SH-SY5Y (cell line): ENCODE measurements around the gene FBN1.

Experiments
- GATA2 ChIP-seq: IDR thresholded peaks from 2 replicates; pipeline ENCODE4 v1.6.1; 2011; ENCODE audit warnings: mild to moderate bottlenecking, low read depth, low read length
- GATA3 ChIP-seq: IDR thresholded peaks from 2 replicates; pipeline ENCODE4 v1.6.1; 2011; ENCODE audit warnings: low read depth, mild to moderate bottlenecking, low read length, moderate library complexity

- TF ChIP-seq GATA2 (no peak), GATA3 (no peak)
Observed at GRCh38 chr15:48365575-48365974, 279.9 kb downstream of the FBN1 start.
